Activated CD4-positive, alpha-beta memory T cell treated with anti-CD3 and anti-CD28 coated beads, Interleukin-2, amount 10 ng/mL, durations not matched to agents 7 days and 5 days (primary cell): Measurements from ENCODE around the gene CFAP57. TPM values are rescaled to one million over a fixed set of nuclear protein-coding genes. Genes with fewer than 3 reads are reported as not detected.

Experiments
- CTCF ChIA-PET: fragments of 350-600 bp; sonication (Branson Sonifier 250); formaldehyde crosslinking; loops from one replicate; lab custom pipeline; 2021; ENCODE audit warnings: antibody characterized with exemption, inconsistent platforms; lab: Charles Lee
- POLR2A ChIA-PET: fragments of 350-600 bp; sonication (Branson Sonifier 250); formaldehyde crosslinking; loops from one replicate; lab custom pipeline; 2021; ENCODE audit warnings: antibody characterized with exemption; lab: Charles Lee
- DNase-seq: peaks from one replicate; pipeline ENCODE4 v3.0.0-alpha.2; 2020
- H3K27ac Mint-ChIP-seq: one replicate; pipeline ENCODE4 v1.8.0; 2021; ENCODE audit warnings: mild to moderate bottlenecking, mixed read lengths
- H3K27me3 Mint-ChIP-seq: one replicate; pipeline ENCODE4 v1.8.0; 2021; ENCODE audit warnings: mixed read lengths
- H3K36me3 Mint-ChIP-seq: one replicate; pipeline ENCODE4 v1.8.0; 2021; ENCODE audit warnings: low read depth, mixed read lengths
- H3K4me1 Mint-ChIP-seq: one replicate; pipeline ENCODE4 v1.8.0; 2021; ENCODE audit warnings: mixed read lengths
- H3K4me3 Mint-ChIP-seq: one replicate; pipeline ENCODE4 v1.8.0; 2021; ENCODE audit warnings: mild to moderate bottlenecking, mixed read lengths
- H3K9me3 Mint-ChIP-seq: one replicate; pipeline ENCODE4 v1.8.0; 2021; ENCODE audit warnings: mixed read lengths
- total RNA-seq, 2 experiments: library from RNA; stranded (reverse); gene quantifications; one replicate each; pipeline ENCODE4 v1.2.3, GENCODE V29; 2021

The CFAP57 gene
- total RNA-seq, 2 experiments from 2014 or later = 0.10 TPM; not detected in 1

- no peaks in the 10 kb centered on the region for H3K9me3 Mint-ChIP-seq
- peaks cover 8% of the 10 kb centered on the region for H3K27me3 Mint-ChIP-seq
- DNase-seq = no peak
- no peaks in the 10 kb centered on the region for H3K4me1 Mint-ChIP-seq
- no peak overlapping the region for H3K27ac Mint-ChIP-seq
- POLR2A ChIA-PET = no interaction called here
- H3K4me3 Mint-ChIP-seq = no peak overlapping the region
- no peaks in the 10 kb centered on the region for H3K36me3 Mint-ChIP-seq
- CTCF ChIA-PET = no interaction called here
Observed at GRCh38 chr1:43284065-43284464, 111.9 kb downstream of the CFAP57 start.

GRCh38 chr1:43284546-43285110, 112.5 kb downstream of the CFAP57 start:
- Mint-ChIP-seq H3K27me3 (peaks cover 8% of the 10 kb centered on the region), H3K4me3 (no peak overlapping the region), H3K9me3 (no peaks in the 10 kb centered on the region), H3K4me1 (no peaks in the 10 kb centered on the region), H3K36me3 (no peaks in the 10 kb centered on the region), H3K27ac (no peak overlapping the region)
- no peak for DNase-seq
- ChIA-PET CTCF (no interaction called here), POLR2A (no interaction called here)

GRCh38 chr1:43285269-43285990, 113.3 kb downstream of the CFAP57 start, which contains the start of gene C1orf210:
Gene C1orf210 (minus strand): TSS chr1:43285581. CDS start chr1:43283270, 2,311 bp downstream.
- CTCF ChIA-PET = no interaction called here
- Mint-ChIP-seq H3K4me1 (no peaks in the 10 kb centered on the region), H3K9me3 (no peaks in the 10 kb centered on the region), H3K27ac (no peak within 1 kb of the TSS), H3K27me3 (peaks cover 8% of the 10 kb centered on the region), H3K4me3 (no peak within 1 kb of the TSS), H3K36me3 (no peaks in the 10 kb centered on the region)
- no peak for DNase-seq
- POLR2A ChIA-PET = no interaction called here

DNA sequence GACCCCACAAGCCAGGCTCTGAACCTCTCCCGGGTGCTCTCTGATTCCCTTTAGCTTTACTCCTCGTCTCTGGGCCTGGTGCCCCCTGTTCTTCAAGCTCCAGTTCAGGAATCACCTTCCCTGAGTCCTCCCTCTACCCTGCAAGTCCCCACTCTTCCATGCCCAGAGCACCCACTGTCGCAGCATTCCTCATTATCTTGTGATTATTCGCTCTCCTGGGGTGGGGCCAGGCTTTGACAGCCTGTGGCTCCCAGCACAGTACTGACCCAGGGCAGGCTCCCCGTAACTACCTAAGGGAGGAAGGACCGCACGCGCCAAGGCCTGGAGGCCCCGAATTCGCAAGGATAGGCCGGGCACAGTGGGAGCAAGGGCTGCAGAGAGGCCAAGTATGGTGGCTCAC, 114.0 kb downstream of the CFAP57 start:
- Mint-ChIP-seq H3K4me3 (no peak overlapping the region), H3K9me3 (no peaks in the 10 kb centered on the region), H3K4me1 (no peaks in the 10 kb centered on the region), H3K27me3 (peaks cover 8% of the 10 kb centered on the region), H3K36me3 (no peaks in the 10 kb centered on the region), H3K27ac (no peak overlapping the region)
- ChIA-PET CTCF (no interaction called here), POLR2A (no interaction called here)
- no peak for DNase-seq

DNA sequence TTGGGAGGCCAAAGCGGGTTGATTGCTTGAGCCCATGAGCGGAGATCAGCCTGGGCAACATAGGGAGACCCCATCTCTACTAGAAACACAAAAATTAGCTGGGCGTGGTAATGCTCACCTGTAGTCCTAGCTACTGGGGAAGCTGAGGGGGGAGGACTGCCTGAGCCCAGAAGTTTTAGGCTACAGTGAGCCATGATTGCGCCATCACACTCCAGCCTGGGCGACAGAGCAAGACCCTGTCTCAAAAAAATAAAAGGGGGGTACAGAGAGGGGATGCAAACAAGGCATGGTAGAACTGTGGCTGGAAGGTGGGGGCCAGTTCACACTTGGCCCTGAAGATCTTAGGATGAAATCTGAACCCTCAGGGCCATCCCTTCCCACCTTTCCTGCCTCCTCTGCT, 114.4 kb downstream of the CFAP57 start:
- no peak overlapping the region for H3K27ac Mint-ChIP-seq
- H3K4me1 Mint-ChIP-seq = no peaks in the 10 kb centered on the region
- no peaks in the 10 kb centered on the region for H3K36me3 Mint-ChIP-seq
- H3K27me3 Mint-ChIP-seq = peaks cover 8% of the 10 kb centered on the region
- DNase-seq = no peak
- H3K4me3 Mint-ChIP-seq = no peak overlapping the region
- CTCF ChIA-PET = no interaction called here
- POLR2A ChIA-PET = no interaction called here
- no peaks in the 10 kb centered on the region for H3K9me3 Mint-ChIP-seq

GRCh38 chr1:43288058-43288784, 116.1 kb downstream of the CFAP57 start:
- DNase-seq = no peak
- no peak overlapping the region for H3K4me3 Mint-ChIP-seq
- ChIA-PET POLR2A (no interaction called here), CTCF (no interaction called here)
- no peaks in the 10 kb centered on the region for H3K9me3 Mint-ChIP-seq
- H3K27me3 Mint-ChIP-seq = peaks cover 8% of the 10 kb centered on the region
- H3K4me1 Mint-ChIP-seq = no peaks in the 10 kb centered on the region
- H3K36me3 Mint-ChIP-seq = no peaks in the 10 kb centered on the region
- H3K27ac Mint-ChIP-seq = no peak overlapping the region

DNA sequence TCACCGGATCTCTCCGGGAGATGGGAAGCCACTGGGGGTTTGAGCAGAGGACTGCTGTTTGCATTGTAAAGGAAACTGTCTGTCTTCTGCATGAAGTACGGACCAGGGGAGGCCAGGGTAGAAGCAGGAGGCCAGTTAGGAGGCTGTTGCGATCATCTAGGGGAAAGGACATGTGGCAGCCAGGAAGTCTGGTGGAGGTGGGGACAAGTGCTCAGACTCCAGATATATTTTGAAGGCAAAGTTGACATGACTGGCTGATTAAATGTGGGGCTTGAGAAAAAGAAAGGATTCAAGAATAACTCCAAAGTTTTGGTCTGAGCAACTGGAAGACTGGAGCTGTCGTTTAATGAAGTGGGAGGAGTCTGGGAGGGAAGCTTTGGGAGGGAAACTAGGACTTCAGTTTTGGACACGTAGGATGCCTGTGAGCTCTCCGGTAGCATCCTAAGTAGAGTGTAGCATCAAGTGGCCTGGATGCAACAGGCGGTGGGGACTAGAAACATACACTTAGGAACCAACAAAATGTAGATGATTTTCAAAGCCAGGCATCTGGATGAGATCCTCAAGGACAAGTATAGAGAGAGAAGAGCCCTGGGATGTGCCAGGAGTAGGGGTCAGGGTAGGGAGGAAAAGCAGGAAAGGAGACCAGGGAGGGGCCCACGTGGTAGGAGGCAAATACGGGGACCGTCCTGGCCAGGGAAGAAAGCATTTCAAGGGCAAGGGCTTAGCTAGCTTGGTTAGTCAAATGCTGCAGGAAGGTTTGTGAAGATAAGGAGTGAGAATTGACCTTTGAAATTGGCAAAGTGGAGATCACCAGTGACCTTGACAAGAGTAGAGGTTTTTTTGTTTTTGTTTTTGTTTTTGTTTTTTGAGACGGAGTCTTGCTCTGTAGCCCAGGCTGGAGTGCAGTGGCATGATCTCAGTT, 116.9 kb downstream of the CFAP57 start:
- ChIA-PET CTCF (no interaction called here), POLR2A (no interaction called here)
- DNase-seq = no peak
- Mint-ChIP-seq H3K4me1 (peaks cover 1% of the 10 kb centered on the region), H3K4me3 (no peak overlapping the region), H3K27ac (no peak overlapping the region), H3K9me3 (no peaks in the 10 kb centered on the region), H3K36me3 (no peaks in the 10 kb centered on the region), H3K27me3 (peaks cover 8% of the 10 kb centered on the region)

- H3K4me1 Mint-ChIP-seq = peaks cover 21% of the 10 kb centered on the region
- POLR2A ChIA-PET = no interaction called here
Observed at GRCh38 chr1:43292216-43292615, 120.1 kb downstream of the CFAP57 start.

DNA sequence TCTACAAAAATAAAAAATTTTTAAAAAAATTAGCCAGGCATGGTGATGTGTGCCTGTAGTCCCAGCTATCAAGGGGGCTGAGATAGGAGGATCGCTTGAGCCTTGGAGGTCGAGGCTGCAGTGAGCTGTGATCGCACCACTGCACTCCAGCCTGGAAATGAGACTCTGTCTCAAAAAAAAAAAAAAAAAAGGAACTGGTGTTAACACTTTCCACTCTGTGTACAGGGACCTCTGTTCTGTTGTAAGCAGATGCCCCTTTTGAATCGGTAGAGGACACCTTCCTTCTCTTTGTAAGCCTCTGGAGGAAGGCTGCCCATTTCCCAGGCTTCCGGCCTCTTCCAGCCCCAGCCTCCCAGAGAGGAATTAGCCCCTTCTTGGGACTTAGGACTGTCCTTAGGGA, 120.5 kb downstream of the CFAP57 start:
- no peak overlapping the region for H3K27ac Mint-ChIP-seq
- H3K27me3 Mint-ChIP-seq = peaks cover 4% of the 10 kb centered on the region
- H3K36me3 Mint-ChIP-seq = no peaks in the 10 kb centered on the region
- ChIA-PET CTCF (interaction anchor here (0.6 to 1.3 kb wide), 2 partner anchors 15 to 569 kb away, joined by 3 read pairs; no protein-coding TSS in a partner anchor), POLR2A (interaction anchor here (1.1 kb wide), 1 partner anchor 162 kb away, joined by 3 read pairs; no protein-coding TSS in a partner anchor)
- H3K4me3 Mint-ChIP-seq = no peak overlapping the region
- peaks cover 21% of the 10 kb centered on the region for H3K4me1 Mint-ChIP-seq
- no peaks in the 10 kb centered on the region for H3K9me3 Mint-ChIP-seq
- no peak for DNase-seq

More at GRCh38 chr1:43292216-43292615, 120.1 kb downstream of the CFAP57 start:
- Mint-ChIP-seq H3K27ac (no peak overlapping the region), H3K27me3 (peaks cover 5% of the 10 kb centered on the region), H3K4me3 (no peak overlapping the region), H3K36me3 (no peaks in the 10 kb centered on the region), H3K9me3 (no peaks in the 10 kb centered on the region)
- no peak for DNase-seq
- CTCF ChIA-PET = interaction anchor here (0.6 kb wide), 1 partner anchor 569 kb away, joined by 3 read pairs; no protein-coding TSS in a partner anchor

DNA sequence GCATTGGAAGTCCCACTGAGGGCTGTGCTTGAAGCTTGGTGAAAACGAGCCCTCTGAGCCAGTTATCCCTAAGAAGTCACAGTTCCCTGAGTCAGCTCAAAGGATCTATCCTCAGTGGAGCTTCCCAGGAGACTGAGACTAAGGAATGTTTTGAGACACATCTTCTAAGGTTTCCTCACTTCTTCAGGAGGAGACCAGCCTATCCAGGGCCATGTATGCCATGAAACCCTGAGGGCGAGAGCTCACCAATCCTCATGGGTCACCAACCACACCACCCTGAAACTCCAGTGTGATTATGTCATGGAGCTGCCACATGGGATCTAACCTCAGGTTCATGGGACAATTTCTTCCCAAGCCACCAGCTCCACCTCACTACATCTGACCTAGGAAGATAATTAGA, 121.0 kb downstream of the CFAP57 start:
- Mint-ChIP-seq H3K4me1 (peaks cover 21% of the 10 kb centered on the region), H3K27ac (no peak overlapping the region), H3K36me3 (no peaks in the 10 kb centered on the region), H3K4me3 (no peak overlapping the region), H3K27me3 (peaks cover 4% of the 10 kb centered on the region), H3K9me3 (no peaks in the 10 kb centered on the region)
- ChIA-PET CTCF (interaction anchor here (1.3 kb wide), 1 partner anchor 16 kb away, joined by 3 read pairs; no protein-coding TSS in a partner anchor), POLR2A (interaction anchor here (1.1 kb wide), 1 partner anchor 162 kb away, joined by 3 read pairs; no protein-coding TSS in a partner anchor)
- no peak for DNase-seq

GRCh38 chr1:43293896-43294760, 122.0 kb downstream of the CFAP57 start:
- no peak overlapping the region for H3K27ac Mint-ChIP-seq
- H3K36me3 Mint-ChIP-seq = no peaks in the 10 kb centered on the region
- no peaks in the 10 kb centered on the region for H3K27me3 Mint-ChIP-seq
- no peak for DNase-seq
- H3K4me3 Mint-ChIP-seq = no peak overlapping the region
- ChIA-PET POLR2A (interaction anchor here (0.9 to 1.1 kb wide), 2 partner anchors 20 to 161 kb away, joined by 3 to 6 read pairs; no protein-coding TSS in a partner anchor), CTCF (interaction anchor here (1.3 kb wide), 1 partner anchor 17 kb away, joined by 3 read pairs; no protein-coding TSS in a partner anchor)
- H3K9me3 Mint-ChIP-seq = no peaks in the 10 kb centered on the region
- H3K4me1 Mint-ChIP-seq = peaks cover 21% of the 10 kb centered on the region
